Duodenal mucosa (tissue), 2 donors: ENCODE results near the gene ZNF3.
A peak's percentile ranks its signal among the peaks of the same experiment; 100 is the strongest.
"Not testable (repeated sequence)": the region's sequence is repeated elsewhere in the genome, so short reads cannot be mapped to it uniquely, and the experiment has no call there.

Experiments used
- H3K27ac ChIP-seq: one replicate; pipeline ENCODE4 v1.7.0; 2013; ENCODE audit warnings: low read depth, low read length
- H3K27me3 ChIP-seq, 2 donors: one replicate each; pipeline ENCODE4 v1.7.0; 2013; ENCODE audit warnings: low read length in 2 of 2, control low read depth in 1 of 2; ENCODE audit not compliant: insufficient read depth in 2 of 2, control insufficient read depth in 1 of 2
- H3K36me3 ChIP-seq, 2 donors: one replicate each; pipeline ENCODE4 v1.7.0; 2013; ENCODE audit warnings: low read length in 2 of 2, control low read depth in 1 of 2; ENCODE audit not compliant: insufficient read depth in 2 of 2, control insufficient read depth in 1 of 2
- H3K4me1 ChIP-seq, 2 donors: one replicate each; pipeline ENCODE4 v1.7.0; 2013; ENCODE audit warnings: low read length in 2 of 2, control low read depth in 1 of 2; ENCODE audit not compliant: insufficient read depth in 2 of 2, control insufficient read depth in 1 of 2
- H3K4me3 ChIP-seq, 2 donors: one replicate each; pipeline ENCODE4 v1.7.0; 2013; ENCODE audit warnings: low read length in 2 of 2, low read depth in 1 of 2
- H3K9ac ChIP-seq, 2 donors: one replicate each; pipeline ENCODE4 v1.7.0; 2013; ENCODE audit warnings: low read length in 2 of 2, low read depth in 1 of 2
- H3K9me3 ChIP-seq, 2 donors: one replicate each; pipeline ENCODE4 v1.7.0; 2013; ENCODE audit warnings: low read length in 2 of 2, control low read depth in 1 of 2; ENCODE audit not compliant: control insufficient read depth in 1 of 2

Gene ZNF3

GRCh38 chr7:100081535-100082102 is at the start of gene ZNF3:
TSS of gene ZNF3 (minus strand) at chr7:100081723. CDS start at chr7:100077357, 4,366 bp downstream.
- peaks cover 0 to 7% of the 10 kb centered on the region in 2 donors for H3K36me3 ChIP-seq
- peak within 1 kb of the TSS; percentile 91 to 94 for H3K9ac ChIP-seq
- H3K4me1 ChIP-seq: peaks cover 20 to 41% of the 10 kb centered on the region in 2 donors
- H3K27ac ChIP-seq: peak within 1 kb of the TSS; percentile 78
- no peaks in the 10 kb centered on the region for H3K9me3 ChIP-seq
- no peaks in the 10 kb centered on the region for H3K27me3 ChIP-seq
- H3K4me3 ChIP-seq: peak within 1 kb of the TSS; percentile 83 to 99

GRCh38 chr7:100130608-100131453 is 49.3 kb upstream of the ZNF3 start:
- H3K27ac ChIP-seq: peak overlapping the region; percentile 43
- H3K9me3 ChIP-seq: no peaks in the 10 kb centered on the region
- peak overlapping the region in 1 of 2 donors; percentile 61 for H3K4me3 ChIP-seq
- H3K36me3 ChIP-seq: no peaks in the 10 kb centered on the region
- H3K27me3 ChIP-seq: no peaks in the 10 kb centered on the region
- H3K9ac ChIP-seq: peak overlapping the region; percentile 49 to 64
- H3K4me1 ChIP-seq: peaks cover 10 to 30% of the 10 kb centered on the region in 2 donors

GRCh38 chr7:100130220-100130607 is 48.7 kb upstream of the ZNF3 start:
- H3K27me3 ChIP-seq, H3K9me3 ChIP-seq, H3K4me3 ChIP-seq, H3K36me3 ChIP-seq: not testable (repeated sequence)
- peak overlapping the region in 1 of 2 donors; percentile 49 for H3K9ac ChIP-seq
- peak overlapping the region; percentile 37 for H3K27ac ChIP-seq
- peaks cover 13 to 34% of the 10 kb centered on the region in 2 donors for H3K4me1 ChIP-seq

- no peaks in the 10 kb centered on the region for H3K27me3 ChIP-seq
- H3K9ac ChIP-seq: peak overlapping the region; percentile 96 to 98
- no peaks in the 10 kb centered on the region for H3K9me3 ChIP-seq
- peak overlapping the region in 1 of 2 donors; percentile 98 for H3K4me3 ChIP-seq
- peaks cover 24 to 45% of the 10 kb centered on the region in 2 donors for H3K4me1 ChIP-seq
- H3K27ac ChIP-seq: no peak overlapping the region
- no peaks in the 10 kb centered on the region for H3K36me3 ChIP-seq
Observed at GRCh38 chr7:100128637-100128963, 47.1 kb upstream of the ZNF3 start.

GRCh38 chr7:100127866-100128636 is 46.5 kb upstream of the ZNF3 start:
- Histone ChIP-seq H3K4me1 (peaks cover 24 to 45% of the 10 kb centered on the region in 2 donors), H3K9me3 (no peaks in the 10 kb centered on the region), H3K4me3 (peak overlapping the region; percentile 95 to 98), H3K36me3 (no peaks in the 10 kb centered on the region), H3K27ac (no peak overlapping the region), H3K27me3 (no peaks in the 10 kb centered on the region), H3K9ac (peak overlapping the region; percentile 96 to 98)

GRCh38 chr7:100126931-100127865 is 45.7 kb upstream of the ZNF3 start, which contains the start of gene MBLAC1:
TSS of gene MBLAC1 (plus strand) at chr7:100126967. CDS start at chr7:100127396, 429 bp downstream.
- Histone ChIP-seq H3K27ac (peak within 1 kb of the TSS; percentile 99), H3K27me3 (no peaks in the 10 kb centered on the region), H3K4me3 (peak within 1 kb of the TSS; percentile 95 to 98), H3K9ac (peak within 1 kb of the TSS; percentile 96 to 98), H3K9me3 (no peaks in the 10 kb centered on the region), H3K36me3 (no peaks in the 10 kb centered on the region), H3K4me1 (peaks cover 32 to 46% of the 10 kb centered on the region in 2 donors)

- H3K4me3 ChIP-seq: peak overlapping the region; percentile 95 to 98
- peak overlapping the region; percentile 96 to 98 for H3K9ac ChIP-seq
- no peaks in the 10 kb centered on the region for H3K36me3 ChIP-seq
- H3K27ac ChIP-seq: peak overlapping the region; percentile 99
- no peaks in the 10 kb centered on the region for H3K27me3 ChIP-seq
- peaks cover 35 to 43% of the 10 kb centered on the region in 2 donors for H3K4me1 ChIP-seq
- no peaks in the 10 kb centered on the region for H3K9me3 ChIP-seq
Observed at GRCh38 chr7:100126239-100126930, 44.9 kb upstream of the ZNF3 start.

GRCh38 chr7:100124301-100125230 is 43.0 kb upstream of the ZNF3 start:
- Histone ChIP-seq H3K4me3 (peak overlapping the region; percentile 10 to 50), H3K4me1 (peaks cover 47 to 48% of the 10 kb centered on the region in 2 donors), H3K27ac (no peak overlapping the region), H3K27me3 (no peaks in the 10 kb centered on the region), H3K9me3 (no peaks in the 10 kb centered on the region), H3K9ac (peak overlapping the region; percentile 24 to 39), H3K36me3 (no peaks in the 10 kb centered on the region)
